ENCODE measurements around the gene SNCB.
A peak's percentile ranks its signal among the peaks of the same experiment; 100 is the strongest.
"Not testable (repeated sequence)": the region's sequence is repeated elsewhere in the genome, so short reads cannot be mapped to it uniquely, and the experiment has no call there.

Gene SNCB

GRCh38 chr5:176596689-176597416 is 33.5 kb downstream of the SNCB start:
- DNase-seq = no peak

DNA sequence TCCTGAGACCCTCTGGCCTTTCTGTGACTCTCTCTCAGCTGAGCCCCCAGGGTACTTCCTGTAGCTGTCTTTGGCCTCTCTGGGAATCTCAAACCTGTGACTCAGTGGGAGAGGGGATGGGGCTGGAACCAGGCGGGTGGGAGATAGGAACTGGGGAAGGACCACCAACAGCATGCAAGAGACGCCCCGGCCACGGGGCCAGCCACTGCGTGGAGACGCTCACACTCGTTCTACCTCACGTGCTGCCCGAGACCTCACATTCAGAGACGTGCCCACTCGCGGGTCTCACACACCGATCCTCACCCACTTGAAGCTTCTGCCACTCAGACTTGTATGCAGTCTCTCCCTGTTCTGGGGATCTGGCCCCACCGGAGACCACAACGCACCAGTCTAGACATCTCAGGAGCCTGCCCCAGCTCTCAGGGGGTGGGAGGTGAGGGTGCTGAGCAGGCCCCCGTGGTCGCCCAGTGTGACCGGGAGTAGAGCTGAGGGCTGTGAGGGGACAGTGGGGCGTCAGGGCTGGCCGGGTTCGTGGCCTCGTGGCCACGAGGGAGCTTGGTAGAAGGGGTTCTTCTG is 34.2 kb downstream of the SNCB start:
- DNase-seq = no peak

GRCh38 chr5:176595386-176595943 is 34.9 kb downstream of the SNCB start:
- DNase-seq = no peak

DNA sequence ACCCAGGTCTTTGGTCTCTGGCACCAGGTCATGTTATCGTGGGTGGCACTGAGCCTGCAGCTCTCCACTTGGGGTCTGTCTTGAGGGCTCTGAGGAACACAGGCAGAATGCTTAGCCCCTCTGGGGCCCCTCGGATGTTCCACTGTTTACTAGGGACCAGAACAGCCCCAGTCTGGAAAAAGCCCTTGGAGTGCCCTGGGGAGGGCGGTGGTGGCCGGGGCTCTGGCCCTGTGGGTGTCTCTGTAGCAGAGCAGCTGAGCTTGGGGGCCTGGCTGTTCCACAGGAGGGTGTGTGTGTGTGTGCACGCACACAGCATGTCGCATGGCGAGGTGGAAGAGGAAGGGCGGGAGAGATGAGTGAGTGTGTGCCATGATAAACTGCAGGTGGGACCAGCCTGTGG is 35.8 kb downstream of the SNCB start:
- no peak for DNase-seq

DNA sequence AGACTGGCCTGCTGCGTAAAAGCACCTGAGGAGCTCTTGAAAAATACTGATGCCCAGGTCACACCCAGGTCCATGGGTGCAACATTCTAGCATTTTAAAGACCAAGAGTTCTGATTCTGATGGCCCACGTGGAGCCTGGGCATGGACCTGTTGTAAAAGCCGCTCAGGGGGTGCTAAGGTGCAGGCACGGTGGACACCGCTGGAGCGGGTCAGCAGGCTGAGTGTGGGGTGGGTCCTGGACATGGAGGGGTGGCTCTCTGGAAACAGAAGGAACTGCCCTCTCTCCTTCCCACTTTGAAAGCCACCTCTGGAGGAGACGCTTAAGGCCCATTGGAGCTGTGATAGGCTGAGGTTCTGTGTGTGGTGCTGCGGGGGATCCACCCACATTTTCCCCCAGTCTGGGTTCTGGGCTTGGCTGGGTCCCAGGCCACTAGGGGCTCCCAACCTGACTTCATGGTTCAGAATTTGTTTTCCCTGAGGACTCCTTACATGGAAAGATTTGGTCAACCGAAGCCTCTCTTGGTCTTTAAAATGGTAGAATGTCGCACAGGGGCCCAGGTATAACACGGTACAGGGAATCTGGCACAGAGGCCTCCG is 37.0 kb downstream of the SNCB start:
- no peak for DNase-seq

DNA sequence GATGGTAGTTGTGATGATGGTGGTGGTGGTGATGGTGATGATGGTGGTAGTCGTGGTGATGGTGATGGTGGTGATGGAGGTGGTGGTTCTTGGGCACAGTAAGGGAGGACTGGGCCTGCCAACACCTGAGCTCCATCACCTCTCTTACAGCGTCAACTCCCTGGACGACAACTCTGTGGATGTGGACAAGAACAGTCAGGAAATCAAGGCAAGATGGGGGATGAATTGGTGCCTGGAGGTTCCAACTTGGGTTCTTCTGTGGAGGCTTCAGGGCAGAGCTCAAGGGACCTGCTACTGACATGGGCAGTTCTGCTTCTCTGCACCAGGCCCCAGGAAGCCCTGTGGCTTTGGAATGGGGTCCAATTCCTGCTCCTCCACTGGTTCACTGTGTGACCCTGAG is 37.8 kb downstream of the SNCB start:
- DNase-seq = no peak

- not testable (repeated sequence) for DNase-seq
Measured at GRCh38 chr5:176591667-176592066, 38.7 kb downstream of the SNCB start.

- DNase-seq = no peak
Measured at GRCh38 chr5:176590035-176590717, 40.2 kb downstream of the SNCB start.

DNA sequence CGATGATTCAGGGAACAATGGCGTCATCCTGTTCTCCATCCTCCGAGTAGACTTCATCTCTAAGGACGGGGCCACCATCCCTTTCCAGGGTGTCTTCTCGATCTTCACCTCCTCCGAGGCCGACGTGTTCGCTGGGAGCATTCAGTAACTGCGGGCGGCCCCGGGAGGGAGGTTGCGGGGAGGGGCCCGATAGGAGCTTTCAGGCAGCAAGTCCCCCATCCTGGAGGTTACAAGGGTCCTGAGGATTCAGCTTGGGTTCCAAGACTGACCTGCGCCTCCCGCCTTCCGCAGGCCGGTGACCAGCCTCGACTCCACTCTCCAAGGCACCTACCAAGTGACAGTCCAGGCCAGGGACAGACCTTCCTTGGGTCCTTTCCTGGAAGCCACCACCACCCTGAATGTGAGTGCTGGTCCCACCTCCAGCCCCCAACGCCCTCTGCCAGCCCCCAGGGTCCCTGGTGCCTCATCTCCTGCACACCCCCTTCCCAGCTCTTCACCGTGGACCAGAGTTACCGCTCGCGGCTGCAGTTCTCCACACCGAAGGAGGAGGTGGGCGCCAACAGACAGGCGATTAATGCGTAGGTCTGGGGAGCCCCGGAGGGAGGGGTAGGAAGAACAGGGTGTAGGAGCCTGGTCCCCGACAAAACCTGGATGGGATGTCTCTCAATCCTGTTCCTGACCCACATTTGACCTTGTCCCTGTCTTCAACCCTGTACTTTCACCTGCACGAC is 41.1 kb downstream of the SNCB start:
- DNase-seq = no peak

GRCh38 chr5:176588297-176588696 is 42.0 kb downstream of the SNCB start:
- DNase-seq = no peak

DNA sequence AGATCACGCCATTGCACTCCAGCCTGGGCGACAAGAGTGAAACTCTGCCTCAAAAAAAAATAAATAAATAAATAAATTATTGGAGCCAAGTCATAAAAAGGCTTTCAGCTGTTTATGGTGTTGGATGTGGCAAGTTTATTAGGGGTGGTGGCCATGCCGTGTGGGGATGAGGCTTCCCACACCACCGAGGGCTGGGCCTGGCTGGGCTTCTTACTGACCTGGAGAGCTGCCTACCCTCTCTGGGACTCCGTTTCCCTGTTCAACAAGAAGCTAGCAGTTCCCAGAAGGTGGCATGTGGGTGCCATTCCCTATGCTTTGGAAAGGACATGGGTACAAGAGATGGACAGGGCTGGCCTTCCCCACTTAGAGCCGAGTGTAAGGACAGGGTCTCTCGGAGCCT is 42.9 kb downstream of the SNCB start:
- no peak for DNase-seq

GRCh38 chr5:176583076-176583475 is 47.3 kb downstream of the SNCB start:
- DNase-seq = no peak

DNA sequence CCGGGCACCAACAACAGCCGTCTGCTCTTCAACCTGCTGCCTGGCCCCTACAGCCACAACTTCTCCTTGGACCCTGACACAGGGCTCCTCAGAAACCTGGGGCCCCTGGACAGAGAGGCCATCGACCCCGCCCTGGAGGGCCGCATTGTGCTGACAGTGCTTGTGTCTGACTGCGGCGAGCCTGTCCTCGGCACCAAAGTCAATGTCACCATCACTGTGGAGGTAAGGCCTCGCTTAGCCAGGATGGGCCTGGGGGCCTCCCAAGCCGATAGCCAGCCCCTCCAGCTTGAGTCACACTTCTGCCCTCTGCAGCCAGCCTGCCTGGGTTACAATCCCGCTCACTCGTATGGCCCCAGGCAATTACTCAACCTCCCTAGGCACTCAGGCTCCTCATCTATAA is 49.0 kb downstream of the SNCB start:
- DNase-seq = no peak

DNA sequence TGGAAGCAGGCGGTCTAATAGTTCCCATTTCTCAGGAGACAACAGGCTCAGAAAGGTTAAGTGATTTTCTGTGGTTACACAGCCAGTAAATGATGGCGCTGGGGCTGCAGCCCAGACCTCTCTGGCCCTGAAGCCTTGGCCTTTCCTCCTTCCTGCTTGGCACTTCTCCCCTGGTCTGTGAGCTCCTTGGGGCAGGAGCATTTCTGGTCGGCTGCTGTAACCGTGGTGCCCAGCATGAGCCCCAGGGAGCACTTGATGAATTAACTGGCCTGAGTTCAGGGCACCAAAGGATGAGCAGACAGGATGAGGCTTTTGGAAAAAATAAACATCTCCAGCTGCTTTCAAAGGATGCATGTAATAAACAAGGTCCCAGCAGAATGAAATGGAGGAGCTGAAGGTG is 51.0 kb downstream of the SNCB start:
- DNase-seq = no peak

DNA sequence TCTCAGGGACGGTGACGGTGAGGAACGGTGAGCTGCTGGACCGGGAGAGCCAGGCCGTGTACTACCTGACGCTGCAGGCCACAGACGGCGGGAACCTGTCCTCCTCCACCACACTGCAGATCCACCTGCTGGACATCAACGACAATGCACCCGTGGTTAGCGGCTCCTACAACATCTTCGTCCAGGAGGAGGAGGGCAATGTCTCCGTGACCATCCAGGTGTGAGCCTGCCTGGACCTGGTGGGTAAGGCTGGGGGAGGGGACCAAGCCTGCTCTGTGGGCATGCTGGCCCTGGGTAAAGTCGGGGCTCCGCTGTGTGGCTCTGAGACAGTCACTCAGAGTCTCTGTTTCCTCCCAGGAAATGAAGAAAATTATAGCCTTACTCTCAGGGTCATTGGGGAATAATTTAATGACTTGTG is 51.9 kb downstream of the SNCB start:
- no peak for DNase-seq

GRCh38 chr5:176577312-176578176 is 52.8 kb downstream of the SNCB start:
- no peak for DNase-seq

GRCh38 chr5:176575488-176576422 is 54.6 kb downstream of the SNCB start:
- no peak for DNase-seq

- no peak for DNase-seq
Measured at GRCh38 chr5:176575066-176575465, 55.3 kb downstream of the SNCB start.

DNA sequence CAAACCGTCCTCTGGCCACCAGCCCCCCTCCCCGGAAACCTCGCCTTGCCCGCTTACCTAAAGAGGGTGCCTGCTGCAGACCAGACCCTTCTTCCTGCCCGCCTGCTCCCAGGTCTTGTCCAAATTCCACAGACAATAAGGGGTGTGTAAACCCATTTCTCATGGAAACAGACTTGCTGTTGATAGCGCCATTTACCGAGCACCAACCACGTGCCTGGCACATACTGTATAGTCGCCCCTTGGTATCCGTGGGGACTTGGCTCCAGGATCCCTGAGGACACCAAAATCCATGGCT is 56.1 kb downstream of the SNCB start:
- DNase-seq = no peak

DNA sequence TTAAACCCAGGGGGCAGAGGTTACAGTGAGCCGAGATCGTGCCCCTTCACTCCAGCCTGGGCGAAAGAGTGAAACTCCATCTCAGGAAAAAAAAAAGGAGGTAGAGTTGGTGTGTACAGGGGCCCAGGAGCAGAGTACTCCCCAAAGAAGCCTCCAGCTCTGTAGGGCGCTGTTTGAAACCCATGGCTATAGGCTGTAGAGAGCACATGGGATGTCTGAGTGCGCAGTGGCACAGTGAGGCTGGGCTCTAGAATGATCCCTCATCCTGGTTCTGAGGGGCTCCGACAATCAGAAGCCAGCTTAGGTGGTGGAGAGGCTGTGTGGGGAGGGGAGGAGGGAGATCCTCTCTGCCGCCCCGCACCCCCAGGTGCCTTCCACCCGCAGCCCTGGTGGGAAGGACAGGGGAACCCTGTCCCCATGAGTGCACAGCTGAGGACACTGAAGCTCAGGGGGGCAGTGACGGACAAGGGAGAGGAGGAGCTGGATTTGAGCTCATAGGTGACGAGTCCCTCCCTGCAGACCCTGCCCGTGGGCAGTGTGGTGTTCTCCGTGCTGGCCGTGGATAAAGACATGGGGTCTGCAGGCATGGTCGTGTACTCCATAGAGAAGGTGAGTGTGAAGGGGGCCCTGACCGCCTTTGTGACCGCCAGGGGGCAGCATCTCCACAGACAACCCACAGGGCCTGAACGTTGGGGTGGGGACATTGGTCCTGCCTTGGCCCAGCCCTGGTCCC is 56.6 kb downstream of the SNCB start:
- DNase-seq = peak; percentile 43 to 60

Measured in NCI-H2081 (cell line).